Heart left ventricle (tissue), 13 donors: ENCODE measurements around the gene PRKAR1B.

Experiments used
- CTCF ChIP-seq, 12 donors: fragments of 200-600 bp; sonication (generic) in 4 of 12; IDR thresholded peaks; one replicate each; pipeline versions ENCODE4 v1.5.0 to v1.8.0; 2018 to 2022; ENCODE audit warnings: antibody characterized with exemption in 12 of 12, mild to moderate bottlenecking in 5 of 12
- POLR2A ChIP-seq, 2 donors: fragments of 450-650 bp; IDR thresholded peaks; one replicate each; pipeline ENCODE4 v1.6.1; 2017; ENCODE audit warnings: antibody characterized with exemption in 2 of 2, mild to moderate bottlenecking in 2 of 2, moderate library complexity in 2 of 2
- donor health status: ischemic (EF 13 %, LVEDD 7.1; RV severe dilation, severe dysfunction).
- donor health status: DM: no; HTN: yes; CAD: no.
- donor health status: DM: no; HTN: no; CAD: no.
- donor health status: ischemic (EF 25% LVEDD 6.9; RV normal size, moderate dysfunction).
- donor health status: ischemic (EF 25% LVEDD 5.7; RV mildly dilated, moderate dysfunction).
- donor health status: ischemic (EF 35%, LVEDD 5.7; RV mildly dilated, moderate dysfunction).
- donor health status: nonischemic (EF 11% LVEDD 7.7; RV severe dilation, severe dysfunction).
- donor health status: DM: yes; HTN: yes; CAD: no.
- donor health status: PGD.
- donor health status: ischemic (EF 29% LVEDD 5.4; RV normal size, mild dysfunction).
- donor health status: nonischemic (EF 23%, LVEDD 6.1; RV moderate dilation, normal function).

- TF ChIP-seq CTCF (IDR thresholded peaks at IDR 0.05) = no peak
- no peak for TF ChIP-seq POLR2A (IDR thresholded peaks at IDR 0.05)
Observed at GRCh38 chr7:552868-553635, 174.0 kb downstream of the PRKAR1B start.
